NOMO-1 treated with DMSO at 0.1 percent for 48 hours (cell line): ENCODE data around the gene ZDHHC9.

Experiments
- DNase-seq: peaks from one replicate; lab custom pipeline; 2025; ENCODE audit not compliant: unreplicated experiment; lab: John Stamatoyannopoulos, UW

The ZDHHC9 gene

DNA sequence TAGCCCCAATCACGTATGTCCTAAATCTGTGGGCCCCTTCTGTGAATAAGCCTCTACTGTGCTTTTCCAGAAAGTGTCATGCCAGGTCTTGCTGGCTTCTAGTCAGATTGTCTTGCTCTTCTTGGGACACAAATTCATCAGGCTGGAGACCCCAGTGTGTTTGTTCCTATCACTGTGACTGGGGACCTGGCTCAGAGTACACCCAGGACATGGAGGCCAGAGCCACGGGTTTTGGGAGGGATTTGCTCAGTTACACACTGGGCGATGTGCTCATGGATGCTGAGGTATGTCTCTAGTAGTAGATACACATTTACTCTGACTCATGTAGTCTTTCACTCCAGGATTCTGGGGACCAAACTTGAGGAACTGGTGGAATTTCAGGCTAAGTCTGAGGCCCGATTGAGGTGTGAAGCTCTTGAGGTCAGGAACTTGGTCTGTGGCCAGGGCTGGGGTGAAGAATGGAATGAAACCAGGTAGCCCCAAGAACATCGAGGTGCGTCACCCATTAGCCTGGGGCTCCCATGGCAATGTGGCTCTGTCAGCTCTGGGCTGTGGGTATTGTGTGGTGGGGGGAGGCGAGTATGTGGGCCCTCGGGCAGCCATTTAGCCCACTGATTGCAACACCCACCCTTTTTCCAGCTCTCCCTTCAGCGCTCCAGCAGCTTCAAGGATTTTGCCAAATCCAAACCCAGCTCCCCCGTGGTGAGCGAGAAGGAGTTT, 56.2 kb downstream of the ZDHHC9 start:
- no peak for DNase-seq

DNA sequence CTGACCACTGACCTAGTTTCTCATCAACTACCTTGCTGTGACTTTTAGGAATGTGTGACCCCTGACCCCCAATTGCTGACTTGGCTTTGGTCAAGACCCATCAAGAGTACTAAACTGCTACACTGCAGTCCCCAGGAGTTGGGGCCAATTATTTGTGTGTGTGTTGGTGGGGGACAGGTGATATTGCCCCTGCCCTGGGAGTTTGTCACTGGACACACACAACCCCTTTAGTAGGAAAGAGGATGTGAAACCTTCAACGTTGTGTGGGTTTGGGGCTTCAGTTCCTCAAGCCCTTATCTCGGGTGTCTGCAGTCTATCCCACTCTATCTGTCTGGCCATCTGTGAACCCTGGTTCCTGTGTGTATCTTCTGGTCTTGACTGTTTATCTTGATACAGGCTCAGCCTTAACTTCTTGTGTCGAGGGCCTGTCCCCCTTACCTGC, 57.5 kb downstream of the ZDHHC9 start:
- peak; percentile 78 for DNase-seq

DNA sequence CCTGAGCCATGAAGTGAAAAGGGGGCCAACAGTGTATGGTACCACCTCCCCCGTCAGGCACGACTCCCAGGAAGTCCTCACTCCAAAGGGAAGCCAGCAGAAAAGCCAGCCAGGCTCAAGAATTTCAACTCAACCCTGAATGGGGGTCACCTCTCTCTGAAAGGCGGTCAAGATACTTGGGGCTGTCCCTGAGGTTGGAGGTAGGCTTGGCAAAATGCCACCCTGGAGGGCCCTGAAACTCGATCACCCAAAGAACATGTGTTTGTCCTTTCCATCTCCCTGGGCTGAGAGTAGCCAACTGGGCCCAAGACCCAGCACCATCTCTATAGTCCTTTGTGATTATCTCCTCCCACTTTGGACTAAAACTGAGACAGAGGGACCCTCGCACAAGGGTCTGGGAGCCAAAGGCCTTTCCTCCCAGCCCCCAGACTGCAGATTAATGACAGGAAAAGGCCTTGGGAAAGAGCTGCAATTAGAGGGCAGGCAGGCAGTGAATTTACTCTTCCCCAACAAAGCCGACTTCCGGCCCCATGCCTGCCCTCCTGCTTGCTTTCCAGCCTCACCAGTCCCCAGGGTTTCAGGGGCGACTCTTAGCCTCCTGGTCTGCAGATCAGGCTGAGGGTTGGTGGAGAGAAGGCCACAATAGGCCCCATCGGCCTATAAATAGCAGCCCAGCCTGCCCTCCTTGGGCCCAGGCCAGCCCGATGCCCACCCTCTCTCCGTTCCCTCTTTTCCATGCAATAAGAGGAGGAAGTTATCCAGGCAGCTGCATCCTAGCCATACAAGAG, 58.3 kb downstream of the ZDHHC9 start:
- peak; percentile 17 for DNase-seq

DNA sequence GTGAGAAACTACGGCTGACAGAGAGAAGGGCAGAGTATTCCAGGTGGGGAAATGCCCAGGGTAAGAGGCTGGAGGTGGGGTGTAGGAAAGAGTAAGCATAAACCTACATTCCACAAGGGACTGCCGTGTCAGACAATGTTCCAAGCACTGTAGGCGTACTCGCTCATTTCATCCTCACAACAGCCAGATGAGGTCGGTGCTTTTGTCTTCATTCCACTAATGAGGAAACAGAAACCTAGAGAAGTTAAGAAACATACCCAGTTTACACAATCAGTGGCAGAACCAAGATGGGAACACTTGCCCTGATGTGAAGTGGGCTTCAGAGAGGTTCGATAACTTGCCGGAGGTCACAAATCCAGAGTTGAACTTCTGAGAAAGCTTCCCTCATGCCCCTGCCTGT, 59.3 kb downstream of the ZDHHC9 start:
- DNase-seq, result peak; percentile 30

DNA sequence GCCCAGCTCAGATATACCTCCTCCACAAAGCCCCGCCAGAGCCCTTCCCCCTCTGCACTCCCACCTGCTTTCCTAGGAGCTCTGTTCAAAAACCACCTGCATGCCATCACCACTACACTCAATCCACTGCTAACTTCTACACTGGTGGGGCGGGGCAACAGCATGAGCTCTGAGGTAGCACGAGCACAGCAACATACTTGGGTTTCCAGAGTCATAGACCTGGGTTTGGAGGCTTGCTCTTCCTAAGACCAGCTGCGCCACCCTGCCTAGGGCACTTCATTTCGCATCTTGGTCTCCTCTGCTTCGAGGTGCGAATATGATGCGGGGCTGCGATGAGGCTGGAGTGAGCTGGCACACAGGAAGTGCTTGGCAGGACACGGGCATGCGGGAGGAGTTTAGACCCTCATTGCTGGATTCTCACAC, 60.4 kb downstream of the ZDHHC9 start:
- DNase-seq, result no peak

DNA sequence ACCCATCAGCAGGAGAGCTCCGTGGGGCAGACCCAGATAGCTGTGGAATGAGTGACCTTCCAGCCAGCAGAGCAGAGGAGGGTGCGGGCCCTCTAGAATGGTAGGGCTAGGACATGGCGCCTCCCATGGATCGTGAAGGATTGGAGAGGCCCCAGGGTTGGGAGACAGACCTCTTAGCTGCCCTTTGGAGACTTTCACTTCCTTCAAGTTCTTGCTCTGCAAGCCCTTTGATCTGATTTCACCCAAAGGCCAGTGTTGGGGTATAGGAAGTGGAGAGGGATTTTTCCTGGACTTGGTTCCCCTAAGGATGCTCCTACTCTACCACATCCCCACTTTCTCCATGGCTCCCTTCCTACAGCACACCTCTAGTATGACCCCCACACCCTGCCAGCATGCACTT, 61.0 kb downstream of the ZDHHC9 start:
- peak; percentile 22 for DNase-seq

DNA sequence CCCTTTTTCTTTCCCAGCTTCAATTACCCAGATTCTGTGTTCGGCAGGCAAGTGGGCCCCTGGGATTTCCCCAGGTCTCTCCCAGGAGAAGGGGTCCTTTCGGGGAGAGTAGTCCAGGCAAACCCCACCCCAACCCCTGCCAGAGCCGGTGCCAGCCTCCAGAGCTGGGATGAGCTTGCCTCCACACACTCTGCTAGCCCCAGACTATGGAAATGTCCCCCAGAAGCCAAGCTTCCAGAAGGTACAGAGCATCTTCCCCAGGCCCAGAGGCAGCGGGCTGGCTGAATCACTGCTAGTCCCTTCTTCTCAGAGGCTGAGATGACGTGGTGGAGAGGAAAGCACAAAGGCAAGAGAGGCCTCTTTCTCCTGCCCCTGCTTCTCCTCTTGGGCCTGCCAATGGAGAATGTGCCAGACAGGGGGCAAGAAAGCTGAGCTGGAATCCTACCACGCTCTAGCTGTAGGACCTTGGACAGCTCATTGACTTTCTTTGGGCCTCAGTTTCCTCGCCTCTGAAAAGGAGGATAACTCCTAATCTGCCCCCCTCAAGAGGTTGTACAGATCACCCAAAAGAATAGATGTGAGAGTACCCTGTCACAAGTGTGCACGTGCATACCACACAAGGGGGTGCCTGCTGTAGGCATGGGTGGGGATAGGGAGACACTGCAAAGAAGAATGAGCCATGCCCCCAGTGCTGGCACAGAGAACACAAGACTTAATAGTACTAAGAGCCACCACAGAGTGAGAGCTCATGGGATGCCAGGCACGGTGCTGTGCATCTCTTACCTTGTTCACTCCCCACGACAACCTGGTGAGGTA, 61.8 kb downstream of the ZDHHC9 start:
- no peak for DNase-seq

DNA sequence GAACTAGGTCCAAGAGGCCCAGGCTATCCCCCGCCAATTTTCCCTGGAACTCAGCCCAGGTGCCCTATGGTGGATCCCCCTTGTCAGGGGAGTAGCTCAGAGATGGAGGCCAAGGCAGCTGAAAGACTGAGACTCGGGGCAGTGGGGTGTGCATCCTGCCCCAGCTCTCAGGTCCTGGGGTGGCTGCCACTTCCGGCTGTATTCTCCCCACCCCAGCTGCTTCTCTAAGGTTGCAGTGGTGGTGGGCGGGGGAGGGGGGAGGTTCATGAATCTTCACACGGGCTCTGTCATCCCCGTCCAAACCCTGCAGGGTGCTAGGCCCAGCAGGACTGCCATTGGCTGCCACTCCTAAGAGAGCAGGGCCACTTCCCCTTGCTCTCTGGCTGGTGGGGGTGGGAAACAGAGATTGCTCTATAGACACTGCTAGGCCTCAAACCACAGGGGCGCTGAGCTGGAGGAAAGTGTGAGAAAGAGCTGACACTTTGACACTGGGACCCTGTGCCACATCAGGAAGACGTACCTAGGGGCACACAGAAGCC, 62.5 kb downstream of the ZDHHC9 start:
- peak; percentile 82 for DNase-seq

DNA sequence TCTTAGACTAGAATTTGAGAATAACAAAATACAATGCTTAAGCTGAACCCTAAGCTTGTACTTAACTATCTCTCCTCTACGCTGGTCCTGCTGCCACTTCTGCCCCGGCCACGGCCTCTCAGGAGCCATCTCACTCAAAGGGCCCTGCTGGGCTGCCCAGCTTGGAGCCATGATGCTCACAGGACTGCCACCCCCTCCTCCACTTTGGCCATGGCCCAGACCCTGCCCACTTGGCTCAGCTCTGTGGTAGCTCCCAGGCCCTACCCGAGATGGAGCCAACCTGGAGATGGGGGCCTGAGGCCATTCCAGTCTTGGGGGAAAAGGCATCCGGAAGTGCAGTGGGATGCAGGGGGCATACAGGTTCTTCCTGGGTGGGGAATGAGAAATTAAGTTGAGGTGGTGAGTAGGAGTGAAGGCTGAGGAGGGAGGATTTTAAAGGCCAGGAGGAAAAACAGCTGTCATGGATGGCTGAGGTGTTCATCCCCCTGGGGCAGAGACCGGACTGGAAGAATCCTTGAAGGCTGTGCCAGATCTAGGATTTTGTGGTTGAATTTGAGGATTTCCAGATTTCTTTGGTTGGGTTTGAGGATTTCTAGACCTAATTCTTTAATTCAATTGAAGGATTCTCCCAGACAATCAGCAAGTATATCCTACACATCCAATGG, 63.1 kb downstream of the ZDHHC9 start:
- DNase-seq, result no peak

DNA sequence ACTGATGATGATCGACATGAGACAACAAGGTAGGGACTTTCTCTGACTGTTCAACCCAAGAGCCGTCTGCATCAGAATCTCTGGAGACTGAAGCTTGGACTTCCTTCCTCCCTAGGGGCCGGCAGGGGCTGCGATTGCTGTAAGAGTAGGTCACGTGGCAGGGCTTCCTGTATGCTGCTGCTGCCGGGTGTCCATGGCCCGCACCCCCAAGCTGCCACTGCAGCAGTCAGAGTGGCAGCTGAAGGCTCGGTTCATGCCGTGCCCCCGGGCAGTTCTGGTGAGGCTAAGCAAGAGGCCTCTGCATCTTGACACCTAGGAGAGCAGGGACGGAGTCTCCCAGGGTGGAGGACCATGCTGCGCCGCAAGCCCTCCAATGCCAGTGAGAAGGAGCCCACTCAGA, 63.9 kb downstream of the ZDHHC9 start, which contains the start of gene SASH3:
Gene SASH3 (plus strand): TSS at position 203 of the 400 bp plus-strand sequence. CDS start 149 bp downstream, at position 352.
- peak; percentile 89 for DNase-seq

DNA sequence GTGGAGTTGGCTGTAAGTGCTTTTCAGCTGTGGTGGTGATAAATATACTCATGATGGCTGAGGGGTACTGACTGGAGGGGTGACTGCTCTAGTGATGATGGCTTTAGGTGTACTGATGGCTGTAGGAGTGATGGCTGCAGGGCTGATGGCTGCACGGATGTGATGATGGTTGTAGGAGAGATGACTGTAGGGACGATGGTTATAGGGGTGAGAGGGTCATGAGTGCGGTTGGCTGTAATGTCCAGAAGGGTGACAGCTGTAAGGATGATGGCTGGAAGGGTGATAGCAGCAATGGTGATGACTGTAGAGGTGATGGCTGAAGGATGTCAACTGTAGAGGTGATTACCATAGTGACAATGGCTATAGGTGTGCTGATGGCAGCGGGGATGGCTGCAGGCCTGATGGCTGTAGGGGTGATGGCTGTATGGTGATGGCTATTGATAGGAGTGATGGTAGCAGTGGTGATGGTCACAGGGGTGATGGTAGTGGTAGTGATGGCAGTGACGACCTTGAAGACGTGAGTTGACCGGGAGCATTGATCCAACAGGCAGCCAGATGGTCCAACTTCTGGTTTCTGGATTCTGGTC, 64.5 kb downstream of the ZDHHC9 start:
- no peak for DNase-seq

DNA sequence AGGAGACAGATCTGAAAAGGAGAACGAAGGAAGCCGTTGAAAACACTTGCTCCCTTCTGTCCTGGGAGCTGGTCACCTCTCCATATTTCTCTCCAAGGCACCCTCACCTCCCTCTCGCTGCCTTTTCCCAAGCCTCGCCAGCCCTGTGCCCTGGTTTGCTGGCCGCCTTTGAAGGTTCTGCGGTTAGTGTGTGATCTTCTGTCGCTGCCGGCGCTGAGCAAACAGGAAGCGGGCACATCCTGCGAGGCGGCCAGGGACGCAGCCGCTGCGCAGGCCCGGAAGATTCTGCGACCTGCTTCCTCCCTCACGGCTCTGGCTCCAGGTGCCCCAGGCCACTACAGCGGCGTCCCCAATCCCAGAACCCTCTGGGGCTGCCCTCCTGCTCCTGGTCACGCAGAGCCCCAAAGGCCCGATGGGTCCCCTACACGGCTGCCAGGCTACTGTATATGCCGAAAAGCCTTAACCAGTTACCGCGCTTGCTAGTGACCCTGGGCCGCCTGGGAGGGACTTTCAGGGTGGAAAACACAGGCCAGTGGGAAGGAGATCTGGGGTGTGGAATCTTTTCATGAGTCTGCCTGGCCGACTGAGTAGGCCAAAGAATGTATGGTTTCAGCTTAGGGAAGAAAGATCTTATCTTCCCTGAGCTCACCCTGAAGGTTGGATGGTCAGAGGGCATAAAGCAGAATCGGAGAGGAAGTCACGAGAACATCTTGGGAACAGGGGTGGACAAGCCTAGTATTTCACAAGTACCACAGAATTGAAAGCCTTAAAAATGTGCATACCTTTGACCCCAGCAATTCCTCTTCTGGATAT, 66.3 kb downstream of the ZDHHC9 start:
- DNase-seq, result peak; percentile 70

DNA sequence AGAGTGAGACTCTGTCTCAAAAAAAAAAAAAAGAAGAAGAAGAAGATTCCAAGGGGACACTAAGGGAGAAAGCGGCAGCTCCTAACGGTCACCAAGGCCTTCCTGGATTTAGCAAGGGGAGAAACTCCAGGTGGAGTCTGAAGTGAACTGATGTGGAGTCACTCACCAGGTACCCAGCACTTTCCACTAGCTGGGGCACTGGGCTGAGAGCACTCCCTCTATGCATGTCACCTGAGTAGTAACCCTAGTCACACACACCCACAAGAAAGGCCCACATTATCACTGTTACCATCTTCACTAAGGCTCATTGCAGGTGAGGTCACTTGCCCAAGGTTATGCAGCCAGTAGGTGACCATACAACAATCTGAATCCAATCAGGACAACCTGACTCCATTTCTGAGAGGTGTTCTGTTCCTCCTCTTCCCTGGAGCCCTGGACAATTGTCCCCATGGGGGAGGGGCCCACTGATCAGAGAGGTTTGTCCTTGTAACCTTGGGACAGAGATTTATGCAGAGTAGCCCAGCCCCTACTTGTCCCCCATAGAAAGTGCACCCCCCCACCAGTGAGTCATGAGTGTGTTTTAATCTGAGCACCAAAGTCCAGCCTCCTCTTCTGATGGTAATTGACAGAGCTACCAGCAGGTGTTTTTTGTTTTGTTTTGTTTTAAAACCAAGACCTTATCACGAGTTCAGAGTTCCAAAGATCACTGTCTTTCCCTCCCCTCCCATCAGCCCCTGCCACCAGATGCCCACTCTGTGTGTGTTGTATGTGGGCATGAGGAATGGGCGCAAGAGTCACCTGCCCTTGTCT, 69.8 kb downstream of the ZDHHC9 start:
- DNase-seq, result peak; percentile 23

DNA sequence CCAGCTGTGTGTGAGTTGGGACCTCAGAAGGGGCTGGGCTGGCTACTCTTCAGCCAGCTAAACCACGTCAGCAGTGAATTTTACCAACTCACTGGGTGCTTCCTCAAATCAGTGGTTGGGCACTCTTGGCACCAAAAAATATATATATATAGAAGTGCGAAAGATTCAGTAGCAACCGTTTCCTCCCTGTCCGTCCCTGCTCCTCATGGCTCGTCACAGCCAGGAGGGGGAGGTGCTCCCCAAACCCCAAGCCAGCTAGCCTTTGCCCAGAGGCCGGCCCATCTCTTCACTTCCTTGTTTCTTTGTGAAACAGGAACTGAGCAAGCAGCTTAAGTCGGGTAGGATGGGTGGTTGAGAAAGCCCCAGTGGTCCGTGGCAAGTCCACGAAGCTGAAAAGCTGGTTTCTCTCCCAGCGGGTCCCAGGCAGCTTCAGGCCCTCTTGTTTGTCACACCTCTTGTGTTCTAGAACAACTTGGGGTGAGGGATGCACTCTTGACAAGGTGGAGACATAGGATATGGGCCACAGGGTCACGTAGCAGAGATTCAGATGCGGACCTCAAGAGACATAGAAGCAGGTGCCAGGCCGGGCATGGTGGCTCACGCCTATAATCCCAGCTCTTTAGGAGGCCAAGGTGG, 70.8 kb downstream of the ZDHHC9 start:
- DNase-seq, result peak; percentile 99

DNA sequence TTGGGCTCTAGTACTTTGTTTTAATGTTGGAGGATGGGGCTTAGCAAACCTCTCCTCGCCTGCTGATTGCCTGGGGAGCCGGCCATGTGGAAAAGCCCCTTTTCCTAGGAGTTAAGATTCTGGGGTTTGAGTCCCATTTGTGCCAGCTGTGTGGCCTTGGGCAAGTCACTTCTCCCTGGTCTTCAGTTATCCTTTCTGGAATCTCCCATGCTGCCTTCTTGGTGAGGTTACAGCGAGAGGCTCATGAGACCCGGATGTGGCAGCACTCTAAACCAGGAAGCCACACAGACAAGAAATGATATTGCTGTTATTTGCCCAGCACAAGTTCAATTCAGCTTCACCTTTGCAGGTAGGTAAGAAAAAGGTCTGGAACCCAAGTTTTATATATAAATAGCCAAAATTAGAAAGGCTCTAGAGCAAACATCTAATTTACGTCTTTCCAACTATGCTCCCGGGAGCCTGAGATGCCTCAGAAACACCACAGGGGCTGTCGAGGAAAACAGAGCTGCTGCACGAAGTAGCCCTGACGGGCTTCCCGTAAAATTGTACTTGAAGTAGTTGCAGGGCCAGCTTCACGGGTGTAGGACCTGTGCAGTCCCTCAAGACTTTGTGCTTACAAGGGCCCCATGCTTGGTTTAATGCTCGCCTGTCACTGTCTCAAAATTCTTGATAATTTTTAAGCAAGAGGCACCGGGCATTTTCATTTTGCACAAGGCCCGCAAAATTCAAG, 72.3 kb downstream of the ZDHHC9 start:
- no peak for DNase-seq

DNA sequence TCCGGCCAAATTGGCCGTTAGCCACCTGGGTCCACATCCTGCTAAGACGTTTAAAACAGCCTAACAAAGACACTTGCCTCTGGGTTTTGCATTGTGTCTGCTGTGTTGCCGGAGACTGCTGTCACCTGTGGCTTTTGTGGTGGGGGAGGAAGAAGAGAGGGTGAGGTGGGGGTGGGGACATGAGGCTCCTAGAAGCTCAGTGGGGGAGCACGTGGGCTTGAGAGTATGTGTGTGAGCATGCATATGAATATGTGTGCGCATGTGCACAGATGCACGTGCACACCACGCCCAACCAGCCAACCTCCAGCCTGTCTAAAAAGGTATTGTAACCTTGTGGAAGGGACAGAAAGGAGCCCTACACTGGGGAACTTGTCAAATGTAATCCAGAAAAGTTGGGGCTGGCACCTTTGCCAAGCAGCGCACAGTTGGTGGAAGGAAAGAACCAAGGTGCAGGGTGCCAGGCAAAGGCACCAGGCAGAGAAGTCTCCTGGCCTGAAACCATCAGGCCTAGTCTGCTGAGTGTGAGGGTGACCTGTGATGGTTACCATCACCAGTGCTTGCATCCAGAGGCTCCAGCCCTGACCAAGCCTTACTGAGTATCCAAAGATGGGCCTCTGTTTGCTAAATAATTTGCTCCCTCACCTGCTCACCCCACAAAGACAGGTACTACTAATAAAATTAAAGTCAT, 74.1 kb downstream of the ZDHHC9 start:
- no peak for DNase-seq
